ENCODE results near the gene BAIAP2L1. TPM values are rescaled to one million over a fixed set of nuclear protein-coding genes. Genes with fewer than 3 reads are reported as not detected.

The BAIAP2L1 gene
- total and polyA plus RNA-seq, 2 donors = 2.2 to 6.1 TPM

DNA sequence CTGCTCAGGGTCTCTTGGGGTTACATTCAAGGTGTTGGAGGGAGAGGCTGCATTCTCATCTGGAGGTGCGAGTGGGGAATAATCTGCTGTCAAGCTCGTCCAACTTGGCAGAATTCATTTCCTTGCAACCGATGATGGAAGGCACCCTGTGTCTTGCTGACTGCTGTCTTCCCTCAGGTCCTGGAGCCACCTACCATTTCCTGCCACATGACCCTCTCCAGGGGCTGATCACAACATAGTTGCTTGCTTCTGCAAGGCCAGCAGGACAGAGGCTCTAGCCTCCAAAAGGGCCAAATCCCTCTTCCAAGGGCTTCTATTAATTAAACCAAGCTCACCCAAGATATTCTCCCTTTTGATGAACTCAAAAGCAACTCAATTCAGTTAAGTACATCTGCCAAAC, 133.6 kb downstream of the BAIAP2L1 start:
- no peak overlapping the region for H3K4me3 ChIP-seq (ENCODE audit: low read length in 2 of 2)

DNA sequence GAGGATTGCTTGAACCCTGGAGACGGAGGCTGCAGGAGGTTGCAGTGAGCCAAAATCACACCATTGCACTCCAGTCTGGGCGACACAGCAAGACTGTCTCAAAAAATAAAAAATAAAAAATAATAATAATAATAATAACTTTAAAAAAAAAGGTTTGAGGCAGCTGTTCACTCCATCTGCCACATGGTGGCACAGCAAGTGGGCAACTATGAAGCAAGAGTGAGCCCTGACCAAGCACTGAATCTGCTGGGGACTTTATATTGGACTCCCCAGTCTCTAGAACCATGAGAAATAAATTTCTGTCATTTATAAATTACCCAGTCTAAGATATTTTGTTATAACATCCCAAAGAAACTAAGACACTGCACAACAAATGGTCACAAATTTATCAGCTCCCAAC, 134.1 kb downstream of the BAIAP2L1 start:
- Histone ChIP-seq H3K27ac (ENCODE audit: low read depth in 1 of 2, low read length in 1 of 2) (no peak overlapping the region), H3K4me1 (ENCODE audit: control insufficient read depth in 2 of 2, insufficient read depth in 2 of 2, low read length in 2 of 2) (no peaks in the 10 kb centered on the region), H3K4me3 (ENCODE audit: low read length in 2 of 2) (no peak overlapping the region), H3K27me3 (ENCODE audit: control insufficient read depth in 2 of 2, insufficient read depth in 1 of 2, low read length in 1 of 2) (no peaks in the 10 kb centered on the region), H3K9me3 (ENCODE audit: control insufficient read depth in 2 of 2, insufficient read depth in 1 of 2, low read length in 1 of 2) (peaks cover 0 to 1% of the 10 kb centered on the region in 2 donors), H3K36me3 (ENCODE audit: control insufficient read depth in 2 of 2, insufficient read depth in 2 of 2, low read length in 1 of 2) (peaks cover 0 to 10% of the 10 kb centered on the region in 2 donors)
- WGBS = 98% methylated on average over 2 of the region's 2 CpGs
- DNase-seq (ENCODE audit: low read depth in 6 of 9, low spot score in 9 of 9) = no peak

More for the DNA sequence above, 133.6 kb downstream of the BAIAP2L1 start:
- H3K27ac ChIP-seq (ENCODE audit: low read depth in 1 of 2, low read length in 1 of 2) = no peak overlapping the region
- H3K9me3 ChIP-seq (ENCODE audit: control insufficient read depth in 2 of 2, insufficient read depth in 1 of 2, low read length in 1 of 2) = no peaks in the 10 kb centered on the region
- DNase-seq (ENCODE audit: low read depth in 6 of 9, low spot score in 9 of 9) = no peak
- WGBS = 96% methylated on average over 3 of the region's 3 CpGs
- H3K27me3 ChIP-seq (ENCODE audit: control insufficient read depth in 2 of 2, insufficient read depth in 1 of 2, low read length in 1 of 2) = no peaks in the 10 kb centered on the region
- no peaks in the 10 kb centered on the region for H3K4me1 ChIP-seq (ENCODE audit: control insufficient read depth in 2 of 2, insufficient read depth in 2 of 2, low read length in 2 of 2)
- H3K36me3 ChIP-seq (ENCODE audit: control insufficient read depth in 2 of 2, insufficient read depth in 2 of 2, low read length in 1 of 2) = peaks cover 0 to 8% of the 10 kb centered on the region in 2 donors

DNA sequence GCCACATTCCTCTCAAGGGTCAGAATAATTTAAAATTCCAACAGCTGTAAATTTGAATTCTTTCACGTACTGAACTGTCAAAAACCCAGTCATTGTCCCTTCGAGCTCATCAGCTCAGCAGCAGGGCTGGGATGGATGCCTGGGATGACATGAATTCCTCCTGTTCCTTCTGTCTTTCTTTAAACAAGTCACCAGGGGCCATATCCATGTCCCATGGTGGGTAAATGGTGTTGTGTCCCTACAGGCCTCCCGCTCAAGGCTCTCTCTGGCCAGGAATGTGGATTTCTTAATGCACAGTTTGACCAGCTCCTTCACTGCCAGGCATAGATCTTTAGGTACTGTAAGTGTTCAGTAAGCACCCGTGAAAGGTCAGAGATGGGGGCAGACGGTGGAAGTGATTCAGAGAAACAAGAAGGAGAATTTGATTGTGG, 135.0 kb downstream of the BAIAP2L1 start:
- WGBS = 98% methylated on average over 5 of the region's 5 CpGs
- Histone ChIP-seq H3K9me3 (ENCODE audit: control insufficient read depth in 2 of 2, insufficient read depth in 1 of 2, low read length in 1 of 2) (peaks cover 2 to 8% of the 10 kb centered on the region in 2 donors), H3K27ac (ENCODE audit: low read depth in 1 of 2, low read length in 1 of 2) (no peak overlapping the region), H3K4me3 (ENCODE audit: low read length in 2 of 2) (no peak overlapping the region), H3K27me3 (ENCODE audit: control insufficient read depth in 2 of 2, insufficient read depth in 1 of 2, low read length in 1 of 2) (no peaks in the 10 kb centered on the region), H3K36me3 (ENCODE audit: control insufficient read depth in 2 of 2, insufficient read depth in 2 of 2, low read length in 1 of 2) (peaks cover 2 to 18% of the 10 kb centered on the region in 2 donors), H3K4me1 (ENCODE audit: control insufficient read depth in 2 of 2, insufficient read depth in 2 of 2, low read length in 2 of 2) (no peaks in the 10 kb centered on the region)
- DNase-seq (ENCODE audit: low read depth in 6 of 9, low spot score in 9 of 9) = no peak

DNA sequence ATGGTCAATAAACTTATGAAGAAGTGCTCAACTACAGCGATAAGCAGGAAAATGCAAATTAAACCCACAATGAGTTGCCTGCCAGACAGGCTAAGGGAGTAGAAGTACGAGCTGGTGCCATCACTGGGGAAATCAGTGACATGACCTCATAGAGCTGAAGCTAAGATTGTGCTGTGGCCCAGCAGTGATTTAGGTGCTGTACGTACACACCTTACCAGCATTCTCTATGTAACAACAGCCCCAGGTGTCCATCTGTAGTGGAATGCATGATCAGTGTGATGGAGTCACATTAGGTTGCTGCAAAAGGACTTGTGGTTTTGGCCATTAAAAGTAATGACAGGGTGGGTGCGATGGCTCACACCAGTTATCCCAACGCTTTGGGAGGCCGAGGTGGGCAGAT, 143.2 kb downstream of the BAIAP2L1 start:
- H3K36me3 ChIP-seq (ENCODE audit: control insufficient read depth in 2 of 2, insufficient read depth in 2 of 2, low read length in 1 of 2) = peaks cover 10 to 24% of the 10 kb centered on the region in 2 donors
- WGBS = 98% methylated on average over 6 of the region's 6 CpGs
- H3K4me1 ChIP-seq (ENCODE audit: control insufficient read depth in 2 of 2, insufficient read depth in 2 of 2, low read length in 2 of 2) = peaks cover 2 to 7% of the 10 kb centered on the region in 2 donors
- no peak overlapping the region for H3K27ac ChIP-seq (ENCODE audit: low read depth in 1 of 2, low read length in 1 of 2)
- no peak for DNase-seq (ENCODE audit: low read depth in 6 of 9, low spot score in 9 of 9)
- peaks cover 2 to 8% of the 10 kb centered on the region in 2 donors for H3K9me3 ChIP-seq (ENCODE audit: control insufficient read depth in 2 of 2, insufficient read depth in 1 of 2, low read length in 1 of 2)
- H3K4me3 ChIP-seq (ENCODE audit: low read length in 2 of 2) = no peak overlapping the region
- no peaks in the 10 kb centered on the region for H3K27me3 ChIP-seq (ENCODE audit: control insufficient read depth in 2 of 2, insufficient read depth in 1 of 2, low read length in 1 of 2)

DNA sequence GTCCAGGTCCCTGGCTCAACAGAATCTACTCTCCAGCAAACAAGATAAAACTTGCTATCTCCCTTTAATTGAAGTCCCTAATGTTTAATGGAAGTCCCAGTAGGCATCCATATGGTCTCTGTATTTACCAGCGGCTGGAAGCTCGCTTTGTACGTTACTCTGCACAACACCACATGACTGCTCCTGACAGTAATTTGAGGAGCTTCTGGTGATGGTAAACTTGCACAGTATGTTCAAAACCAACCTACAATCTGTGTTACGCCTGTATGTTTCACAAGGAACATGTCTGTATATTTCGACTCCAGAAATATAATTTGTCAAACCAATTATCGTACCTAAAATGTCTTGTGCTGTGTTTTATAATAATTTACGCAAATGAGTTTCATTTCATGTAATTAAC, 144.5 kb downstream of the BAIAP2L1 start:
- no peak for DNase-seq (ENCODE audit: low read depth in 6 of 9, low spot score in 9 of 9)
- Histone ChIP-seq H3K27ac (ENCODE audit: low read depth in 1 of 2, low read length in 1 of 2) (no peak overlapping the region), H3K4me1 (ENCODE audit: control insufficient read depth in 2 of 2, insufficient read depth in 2 of 2, low read length in 2 of 2) (peaks cover 9% of the 10 kb centered on the region in 2 donors), H3K4me3 (ENCODE audit: low read length in 2 of 2) (no peak overlapping the region), H3K9me3 (ENCODE audit: control insufficient read depth in 2 of 2, insufficient read depth in 1 of 2, low read length in 1 of 2) (peaks cover 2% of the 10 kb centered on the region in 2 donors), H3K36me3 (ENCODE audit: control insufficient read depth in 2 of 2, insufficient read depth in 2 of 2, low read length in 1 of 2) (peaks cover 8 to 17% of the 10 kb centered on the region in 2 donors), H3K27me3 (ENCODE audit: control insufficient read depth in 2 of 2, insufficient read depth in 1 of 2, low read length in 1 of 2) (no peaks in the 10 kb centered on the region)
- WGBS = 97% methylated on average over 7 of the region's 7 CpGs

DNA sequence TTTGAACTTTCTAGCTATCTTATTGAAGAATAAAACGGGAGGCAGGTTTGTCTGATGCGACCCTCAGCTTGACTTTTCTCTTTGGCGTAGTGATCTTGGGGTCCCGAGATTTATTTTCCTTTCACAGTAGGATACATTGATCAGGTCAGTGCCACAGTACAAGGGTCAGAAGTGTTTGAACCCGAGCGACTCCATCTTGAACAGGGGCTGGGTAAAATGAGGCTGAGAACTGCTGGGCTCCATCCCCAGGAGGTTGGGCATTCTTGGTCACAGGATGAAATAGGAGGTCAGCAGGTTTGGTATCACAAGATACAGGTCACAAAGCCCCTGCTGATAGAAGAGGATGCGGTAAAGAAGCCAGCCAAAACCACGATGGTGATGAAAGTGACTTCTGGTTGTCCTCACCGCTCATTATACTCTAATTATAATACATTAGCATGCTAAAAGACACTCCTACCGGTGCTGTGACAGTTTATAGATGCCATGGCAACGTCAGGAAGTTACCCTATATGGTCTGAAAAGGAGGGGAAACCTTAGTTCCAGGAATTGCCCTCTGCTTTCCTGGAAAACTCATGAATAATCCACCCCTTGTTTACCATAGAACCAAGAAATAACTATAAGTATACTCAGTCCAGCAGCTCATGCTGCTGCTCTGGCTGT, 145.8 kb downstream of the BAIAP2L1 start:
- DNase-seq (ENCODE audit: low read depth in 6 of 9, low spot score in 9 of 9) = no peak
- Histone ChIP-seq H3K27ac (ENCODE audit: low read depth in 1 of 2, low read length in 1 of 2) (no peak overlapping the region), H3K4me3 (ENCODE audit: low read length in 2 of 2) (no peak overlapping the region), H3K4me1 (ENCODE audit: control insufficient read depth in 2 of 2, insufficient read depth in 2 of 2, low read length in 2 of 2) (peaks cover 18 to 22% of the 10 kb centered on the region in 2 donors), H3K9me3 (ENCODE audit: control insufficient read depth in 2 of 2, insufficient read depth in 1 of 2, low read length in 1 of 2) (no peaks in the 10 kb centered on the region), H3K27me3 (ENCODE audit: control insufficient read depth in 2 of 2, insufficient read depth in 1 of 2, low read length in 1 of 2) (no peaks in the 10 kb centered on the region), H3K36me3 (ENCODE audit: control insufficient read depth in 2 of 2, insufficient read depth in 2 of 2, low read length in 1 of 2) (peaks cover 6 to 11% of the 10 kb centered on the region in 2 donors)
- WGBS = 95% methylated on average over 11 of the region's 11 CpGs

DNA sequence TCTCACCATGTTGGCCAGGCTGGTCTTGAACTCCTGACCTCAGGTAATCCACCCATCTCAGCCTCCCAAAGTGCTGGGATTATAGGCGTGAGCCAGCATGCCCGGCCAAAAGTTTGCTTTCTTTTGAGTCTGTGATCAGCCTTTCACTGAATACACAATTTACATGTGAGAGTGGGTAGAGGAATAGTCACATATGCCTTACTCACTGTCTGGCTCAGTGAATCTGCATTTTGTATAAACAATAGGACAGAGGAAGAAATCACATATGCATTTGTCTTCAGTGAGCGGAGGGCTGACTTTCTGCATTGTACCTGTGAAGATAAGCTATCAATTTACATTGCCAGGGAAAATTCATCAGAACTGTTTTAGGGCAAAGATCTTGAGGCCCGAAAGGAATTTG, 146.4 kb downstream of the BAIAP2L1 start:
- no peak for DNase-seq (ENCODE audit: low read depth in 6 of 9, low spot score in 9 of 9)
- H3K4me1 ChIP-seq (ENCODE audit: control insufficient read depth in 2 of 2, insufficient read depth in 2 of 2, low read length in 2 of 2) = peaks cover 18 to 22% of the 10 kb centered on the region in 2 donors
- H3K36me3 ChIP-seq (ENCODE audit: control insufficient read depth in 2 of 2, insufficient read depth in 2 of 2, low read length in 1 of 2) = peaks cover 6 to 11% of the 10 kb centered on the region in 2 donors
- no peak overlapping the region for H3K27ac ChIP-seq (ENCODE audit: low read depth in 1 of 2, low read length in 1 of 2)
- no peak overlapping the region for H3K4me3 ChIP-seq (ENCODE audit: low read length in 2 of 2)
- no peaks in the 10 kb centered on the region for H3K27me3 ChIP-seq (ENCODE audit: control insufficient read depth in 2 of 2, insufficient read depth in 1 of 2, low read length in 1 of 2)
- 99% methylated on average over 4 of the region's 4 CpGs for WGBS
- H3K9me3 ChIP-seq (ENCODE audit: control insufficient read depth in 2 of 2, insufficient read depth in 1 of 2, low read length in 1 of 2) = no peaks in the 10 kb centered on the region

DNA sequence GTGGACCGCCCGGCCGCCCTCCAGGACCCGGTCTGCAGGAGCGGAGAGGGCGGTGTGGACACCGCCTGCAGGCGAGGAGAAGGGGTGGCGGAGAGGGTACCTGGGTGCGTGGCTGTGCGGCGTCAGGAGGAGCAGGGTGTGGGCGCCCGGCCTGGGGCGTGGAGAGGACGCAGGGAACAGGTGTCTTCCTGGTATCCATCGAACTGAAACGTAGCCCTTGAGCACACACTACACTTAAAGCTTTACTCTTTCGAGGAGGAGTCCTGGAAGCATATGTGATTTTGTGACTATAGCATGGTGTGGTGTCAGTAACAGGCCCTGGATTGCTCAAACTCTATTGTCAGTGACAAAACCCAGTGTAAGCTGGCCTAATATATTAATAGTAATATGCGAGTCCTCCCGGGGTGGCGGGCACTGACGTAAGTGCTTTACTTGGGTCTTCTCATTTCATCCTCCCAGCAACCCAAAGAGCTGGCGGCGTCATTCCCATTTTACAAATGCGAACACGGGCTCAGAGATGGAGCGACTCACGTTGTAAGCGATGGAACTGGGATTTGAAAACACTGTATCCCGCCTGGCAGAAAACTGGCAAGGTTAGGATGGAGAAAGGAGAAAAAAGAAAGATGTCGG, 148.3 kb downstream of the BAIAP2L1 start:
- H3K27me3 ChIP-seq (ENCODE audit: control insufficient read depth in 2 of 2, insufficient read depth in 1 of 2, low read length in 1 of 2) = no peaks in the 10 kb centered on the region
- 31% methylated on average over 32 of the region's 32 CpGs for WGBS
- DNase-seq (ENCODE audit: low read depth in 6 of 9, low spot score in 9 of 9) = peak in 1 of 9 donors; percentile 8
- peak overlapping the region; percentile 77 to 88 for H3K4me3 ChIP-seq (ENCODE audit: low read length in 2 of 2)
- H3K27ac ChIP-seq (ENCODE audit: low read depth in 1 of 2, low read length in 1 of 2) = peak overlapping the region; percentile 72 to 87
- no peaks in the 10 kb centered on the region for H3K9me3 ChIP-seq (ENCODE audit: control insufficient read depth in 2 of 2, insufficient read depth in 1 of 2, low read length in 1 of 2)
- peaks cover 7 to 17% of the 10 kb centered on the region in 2 donors for H3K36me3 ChIP-seq (ENCODE audit: control insufficient read depth in 2 of 2, insufficient read depth in 2 of 2, low read length in 1 of 2)
- H3K4me1 ChIP-seq (ENCODE audit: control insufficient read depth in 2 of 2, insufficient read depth in 2 of 2, low read length in 2 of 2) = peaks cover 18 to 28% of the 10 kb centered on the region in 2 donors

DNA sequence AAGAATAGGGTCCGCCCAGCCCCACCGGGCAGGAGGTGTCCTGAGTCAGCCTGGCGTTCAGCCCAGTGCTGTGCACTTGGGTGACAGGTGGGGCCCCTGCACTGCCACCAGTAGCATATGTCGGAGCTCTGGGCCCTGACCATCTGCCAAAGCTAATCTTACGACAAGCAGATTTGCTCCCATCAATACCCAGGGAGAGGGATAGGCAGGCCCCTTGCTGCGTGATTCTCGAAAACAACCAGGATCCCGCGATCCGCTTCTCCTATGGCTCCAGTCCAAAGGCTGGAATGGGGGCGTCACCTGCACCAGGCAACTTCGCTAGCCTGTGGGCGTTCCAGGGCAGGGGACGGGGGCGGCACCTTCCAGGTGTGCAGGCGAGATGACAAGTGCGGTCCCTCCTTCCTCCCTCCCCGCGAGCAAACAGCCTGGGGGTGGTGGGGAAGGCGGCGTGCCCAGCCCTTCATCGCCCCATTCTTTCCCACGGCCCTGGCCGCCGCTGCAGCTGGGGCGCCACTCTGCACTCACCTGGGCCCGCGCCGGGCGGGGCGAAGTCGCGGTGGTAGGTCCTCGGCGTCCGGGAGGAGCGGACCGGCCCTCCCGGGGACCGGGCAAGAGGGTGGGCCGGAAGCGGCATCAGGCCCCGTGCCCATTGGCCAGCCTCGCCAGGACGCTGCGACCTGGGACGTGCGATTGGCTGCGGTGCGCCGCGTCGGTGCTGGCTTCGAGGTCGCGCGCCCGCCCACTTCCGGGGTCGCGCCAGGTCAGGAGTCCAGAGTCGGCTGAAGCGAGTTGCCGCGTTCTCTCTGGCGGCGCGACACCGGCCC, 149.1 kb downstream of the BAIAP2L1 start, which contains the start of gene TECPR1:
Gene TECPR1 (minus strand): TSS at position 632 of the 824 bp plus-strand sequence. CDS start 6,086 bp downstream, outside the sequence.
- Histone ChIP-seq H3K36me3 (ENCODE audit: control insufficient read depth in 2 of 2, insufficient read depth in 2 of 2, low read length in 1 of 2) (peaks cover 6 to 12% of the 10 kb centered on the region in 2 donors), H3K27ac (ENCODE audit: low read depth in 1 of 2, low read length in 1 of 2) (peak within 1 kb of the TSS; percentile 91 to 95), H3K9me3 (ENCODE audit: control insufficient read depth in 2 of 2, insufficient read depth in 1 of 2, low read length in 1 of 2) (no peaks in the 10 kb centered on the region), H3K4me3 (ENCODE audit: low read length in 2 of 2) (peak within 1 kb of the TSS; percentile 77 to 88), H3K4me1 (ENCODE audit: control insufficient read depth in 2 of 2, insufficient read depth in 2 of 2, low read length in 2 of 2) (peaks cover 18 to 28% of the 10 kb centered on the region in 2 donors), H3K27me3 (ENCODE audit: control insufficient read depth in 2 of 2, insufficient read depth in 1 of 2, low read length in 1 of 2) (no peaks in the 10 kb centered on the region)
- peak; percentile 52 to 91 (median 81) for DNase-seq (ENCODE audit: low read depth in 6 of 9, low spot score in 9 of 9)
- WGBS = under 1% methylated on average over 69 of the region's 69 CpGs

Measured in thymus (tissue), 11 donors.